K562 (cell line): ENCODE data around the gene RCC1. TPM values are rescaled to one million over a fixed set of nuclear protein-coding genes. Genes with fewer than 3 reads are reported as not detected.
"Not testable (repeated sequence)": the region's sequence is repeated elsewhere in the genome, so short reads cannot be mapped to it uniquely, and the experiment has no call there.

Source experiments
- ATAC-seq: fragments of 200-7000 bp; cut with Tn5 transposase; 3 replicates; pipeline ENCODE4 v1.9.1; 2020; ENCODE audit warnings: moderate library complexity
- BruUV-seq: library from RNA; stranded (reverse); fragments of 400-500 nt; replicated peaks from 2 replicates; lab custom pipeline; 2021; lab: Mats Ljungman, UMichigan
- CTCF ChIA-PET: fragments of 300-600 bp; formaldehyde crosslinking; extraction: SDS; loops from one replicate; lab custom pipeline; 2021; ENCODE audit warnings: low intra/inter-chr PET ratio; lab: Yijun Ruan, JAX
- POLR2A ChIA-PET: fragments of 300-600, 350-650 bp; sonication (Branson Sonifier 250); formaldehyde crosslinking; extraction: SDS; loops from one replicate; lab custom pipeline; 2021; ENCODE audit warnings: antibody characterized with exemption, inconsistent platforms; lab: Yijun Ruan, JAX
- DNase-seq, 4 experiments: peaks; one replicate each; pipeline versions ENCODE4 v3.0.0 to v3.0.0-alpha.2; 2011 to 2018; ENCODE audit warnings: low spot score in 3 of 4, mixed read lengths in 3 of 4; ENCODE audit errors: extremely low read depth in 1 of 4
- FAIRE-seq: peaks from 2 replicates; lab custom pipeline; 2011; peaks lifted over from hg19 to GRCh38; lab: Jason Lieb, UNC
- H2AFZ ChIP-seq: 2 replicates; pipeline ENCODE4 v1.6.0; 2011; ENCODE audit warnings: low read depth, low read length, control low read depth, inconsistent platforms
- H3K27ac ChIP-seq: fragments of 200-600 bp; 3 replicates; pipeline ENCODE4 v1.8.0; 2011; ENCODE audit warnings: low read depth, mild to moderate bottlenecking, control low read depth, inconsistent platforms, low read length, moderate library complexity, mixed read lengths; ENCODE audit errors: extremely low read depth
- H3K27me3 ChIP-seq, 2 experiments: fragments of 300-600 bp in 1 of 2; 2 replicates in 1 of 2; 3 replicates in 1 of 2; pipeline versions ENCODE4 v1.6.0 to v1.8.0; 2011; ENCODE audit warnings: inconsistent platforms in 2 of 2, low read length in 2 of 2, mild to moderate bottlenecking in 1 of 2, mixed read lengths in 1 of 2, moderate library complexity in 1 of 2; ENCODE audit not compliant: control insufficient read depth in 2 of 2, insufficient read depth in 2 of 2
- H3K36me3 ChIP-seq: fragments of 300-600 bp; 3 replicates; pipeline ENCODE4 v1.8.0; 2011; ENCODE audit warnings: mild to moderate bottlenecking, low read length, inconsistent platforms; ENCODE audit not compliant: control insufficient read depth, insufficient read depth
- H3K4me1 ChIP-seq, 2 experiments: fragments of 200-600 bp in 1 of 2; replicated peaks in 1 of 2; 2 replicates in 1 of 2; 3 replicates in 1 of 2; pipeline versions ENCODE4 v1.5.1 to v1.8.0; 2011; ENCODE audit warnings: inconsistent platforms in 2 of 2, low read length in 2 of 2, mild to moderate bottlenecking in 1 of 2, mixed read lengths in 1 of 2, moderate library complexity in 1 of 2; ENCODE audit not compliant: control insufficient read depth in 2 of 2, insufficient read depth in 2 of 2
- H3K4me2 ChIP-seq: 2 replicates; pipeline ENCODE4 v1.6.1; 2011; ENCODE audit warnings: low read length, control low read depth, inconsistent platforms, mixed read lengths; ENCODE audit not compliant: insufficient read depth
- H3K4me3 ChIP-seq: fragments of 200-600 bp; sonication (generic), shearing (Covaris generic); 2 replicates; pipeline ENCODE4 v1.5.1; 2016; ENCODE audit warnings: control low read depth, inconsistent platforms
- H3K79me2 ChIP-seq: fragments of 200-600 bp; 3 replicates; pipeline ENCODE4 v1.8.0; 2011; ENCODE audit warnings: low read length, inconsistent platforms; ENCODE audit not compliant: control insufficient read depth, insufficient read depth
- H3K9ac ChIP-seq, 2 experiments: 2 replicates each; pipeline versions ENCODE4 v1.6.0 to v1.6.1; 2011; ENCODE audit warnings: low read depth in 2 of 2, low read length in 2 of 2, control low read depth in 1 of 2, inconsistent platforms in 1 of 2, mild to moderate bottlenecking in 1 of 2, mixed read lengths in 1 of 2; ENCODE audit not compliant: insufficient read depth in 1 of 2
- H3K9me1 ChIP-seq: one replicate; pipeline ENCODE4 v1.6.0; 2011; ENCODE audit warnings: inconsistent platforms, mild to moderate bottlenecking, low read length, moderate library complexity; ENCODE audit not compliant: control insufficient read depth, insufficient read depth
- H3K9me3 ChIP-seq: replicated peaks from 2 replicates; pipeline ENCODE4 v1.5.1; 2011; ENCODE audit warnings: low read depth, low read length, inconsistent platforms; ENCODE audit not compliant: control insufficient read depth, insufficient read depth
- H4K20me1 ChIP-seq: replicated peaks from 2 replicates; pipeline ENCODE4 v1.6.1; 2011; ENCODE audit warnings: low read length, inconsistent platforms, mixed read lengths; ENCODE audit not compliant: control insufficient read depth, insufficient read depth
- CHCHD3 ChIP-seq: fragments of 250-450 bp; sonication (Bioruptor Pico); IDR thresholded peaks from 2 replicates; pipeline ENCODE4 v2.1.2; 2022; ENCODE audit warnings: mild to moderate bottlenecking
- MLX ChIP-seq, 2 experiments: fragments of 450-650 bp in 1 of 2; sonication (generic) in 1 of 2; formaldehyde crosslinking; conservative IDR thresholded peaks; 2 replicates each; pipeline versions ENCODE4 v1.4.0 to v1.8.1; 2020 to 2022; ENCODE audit warnings: mild to moderate bottlenecking in 1 of 2, missing genetic modification reagents in 1 of 2
- NFIC ChIP-seq: fragments of 450-650 bp; IDR thresholded peaks from 2 replicates; pipeline ENCODE4 v1.6.1; 2017; ENCODE audit warnings: mild to moderate bottlenecking, inconsistent platforms
- PML ChIP-seq: IDR thresholded peaks from 2 replicates; pipeline ENCODE4 v1.6.1; 2012; ENCODE audit warnings: low read length, inconsistent platforms
- POLR2A ChIP-seq: fragments of 450-650 bp; conservative IDR thresholded peaks from 2 replicates; pipeline ENCODE4 v1.6.1; 2016
- POLR2AphosphoS2 ChIP-seq: IDR thresholded peaks from 2 replicates; pipeline ENCODE4 v1.6.1; 2012; ENCODE audit warnings: low read length, improper control_type of control experiment
- POLR2AphosphoS5 ChIP-seq: IDR thresholded peaks from 2 replicates; pipeline ENCODE4 v1.6.1; 2011; ENCODE audit warnings: mild to moderate bottlenecking, low read depth, low read length, moderate library complexity; ENCODE audit not compliant: control insufficient read depth, insufficient read depth
- POLR2B ChIP-seq: fragments of 450-650 bp; IDR thresholded peaks from 2 replicates; pipeline ENCODE4 v1.6.1; 2018; ENCODE audit warnings: low read depth; ENCODE audit not compliant: partially characterized antibody
- POLR2G ChIP-seq: fragments of 200-400 bp; formaldehyde crosslinking; IDR thresholded peaks from 2 replicates; pipeline ENCODE4 v1.6.1; 2017; ENCODE audit warnings: low read depth, mild to moderate bottlenecking, antibody characterized with exemption, low read length, moderate library complexity
- RBFOX2 ChIP-seq: fragments of 200-400 bp; formaldehyde crosslinking; IDR thresholded peaks from 2 replicates; pipeline ENCODE4 v1.6.1; 2017; ENCODE audit warnings: low read depth, mild to moderate bottlenecking, low read length, moderate library complexity
- TRIM24 ChIP-seq, 2 experiments: fragments of 450-650 bp; IDR thresholded peaks; 2 replicates each; pipeline ENCODE4 v1.6.1; 2016
- ZC3H8 ChIP-seq: fragments of 450-650 bp; IDR thresholded peaks from 2 replicates; pipeline ENCODE4 v1.6.1; 2017
- ZNF316 ChIP-seq: fragments of 450-650 bp; IDR thresholded peaks from 2 replicates; pipeline ENCODE4 v1.6.1; 2016
- ZNF77 ChIP-seq: fragments of 250-450 bp; sonication (Bioruptor Pico); IDR thresholded peaks from 2 replicates; pipeline ENCODE4 v1.5.0; 2020
- ZSCAN29 ChIP-seq: fragments of 450-650 bp; IDR thresholded peaks from 2 replicates; pipeline ENCODE4 v1.6.1; 2017
- WGBS: fragments of 100-300 bp; shearing (Covaris generic); methylation state at CpG from one replicate; pipeline ENCODE4 v1.1.6; 2016; ENCODE audit warnings: low coverage, mixed read lengths; ENCODE audit not compliant: insufficient coverage; ENCODE audit errors: missing lambda C conversion rate; 5-methylcytosine and 5-hydroxymethylcytosine counted together
- in situ Hi-C: fragments of 300-500 bp; cut with MboI; formaldehyde crosslinking; loops from 4 replicates; pipeline ENCODE4 v1.15.0; 2018; ENCODE audit warnings: inconsistent platforms, mixed read lengths
- intact Hi-C: fragments of 100-400 bp; cut with micrococcal nuclease; formaldehyde crosslinking; loops from 2 replicates; pipeline ENCODE4 v1.14.2; 2022
- polyA plus RNA-seq, 8 experiments: library from polyadenylated mRNA; depleted of rRNA in 4 of 8; stranded (reverse) in 5 of 8; unstranded in 3 of 8; fragments of >200 nt; fragmentation: Nextera tagmentation in 2 of 8; fragmentation: Illumina TruSeq in 1 of 8; extraction: Ambion mirVana in 2 of 8; extraction: Trizol in 1 of 8; gene quantifications; 2 replicates each; pipeline versions ENCODE4 v1.2.1 to v1.2.3, GENCODE V29; 2011 to 2014; ENCODE audit warnings: inconsistent platforms in 1 of 8, missing spikeins in 1 of 8
- total RNA-seq, 7 experiments: library from RNA; depleted of rRNA in 6 of 7; stranded (reverse); fragments of >200 nt in 6 of 7; fragmentation: Illumina TruSeq in 2 of 7; extraction: Trizol in 2 of 7; gene quantifications; 2 replicates each; pipeline versions ENCODE4 v1.2.1 to v1.2.3, GENCODE V29; 2011 to 2021; ENCODE audit warnings: low replicate concordance in 1 of 7
- TF ChIP-seq, protein P1 (sequence below): fragments of 450-650 bp; IDR thresholded peaks from 2 replicates; pipeline ENCODE4 v1.6.1; 2016; ENCODE audit warnings: antibody characterized with exemption
- TF ChIP-seq, protein P2 (sequence below): fragments of 450-650 bp; IDR thresholded peaks from 2 replicates; pipeline ENCODE4 v1.6.1; 2016; ENCODE audit warnings: borderline replicate concordance

RCC1 gene
- total and polyA plus RNA-seq, 9 of the 15 experiments (the other 6 are each of a cell fraction or from before 2014, with no cell fraction given), result 16.4 to 202 (median 107) TPM

DNA sequence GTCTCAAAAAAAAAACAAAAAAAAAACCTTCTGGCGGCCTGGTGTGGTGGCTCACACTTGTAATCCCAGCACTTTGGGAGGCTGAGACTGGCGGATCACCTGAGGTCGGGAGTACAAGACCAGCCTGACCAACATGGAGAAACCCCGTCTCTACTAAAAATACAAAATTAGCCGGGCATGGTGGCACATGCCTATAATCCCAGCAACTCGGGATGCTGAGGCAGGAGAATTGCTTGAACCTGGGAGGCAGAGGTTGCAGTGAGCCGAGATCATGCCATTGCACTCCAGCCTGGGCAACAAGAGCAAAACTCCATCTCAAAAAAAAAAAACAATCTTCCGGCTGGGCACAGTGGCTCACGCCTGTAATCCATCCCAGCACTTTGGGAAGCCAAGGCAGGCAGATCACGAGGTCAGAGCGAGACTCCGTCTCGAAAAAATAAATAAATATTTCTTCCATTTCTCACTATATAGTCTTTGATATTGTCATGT lies 8.6 kb downstream of the RCC1 start:
- DNase-seq, result peak in 1 of 4 experiments; percentile 60
- H3K27ac ChIP-seq, intact Hi-C loops, ATAC-seq, H2AFZ ChIP-seq, H3K9ac ChIP-seq, BruUV-seq, H3K27me3 ChIP-seq, FAIRE-seq, H3K9me3 ChIP-seq, H3K4me3 ChIP-seq, H3K4me2 ChIP-seq, H3K9me1 ChIP-seq: not testable (repeated sequence)
- Histone ChIP-seq H4K20me1 (peaks cover 42% of the 10 kb centered on the region), H3K4me1 (peaks cover 24 to 35% of the 10 kb centered on the region in 2 experiments; a peak in 4 of 5 replicates), H3K79me2 (peaks cover 39% of the 10 kb centered on the region), H3K36me3 (peaks cover 39% of the 10 kb centered on the region)
- ChIA-PET POLR2A (interaction anchor here (0.6 to 13.0 kb wide), 6 partner anchors 9 to 134 kb away, joined by 3 to 201 read pairs (median 4); partner anchors contain the start of genes RNU11 and TAF12), CTCF (interaction anchor here (1.1 kb wide), 1 partner anchor 88 kb away, joined by 3 read pairs; no protein-coding TSS in a partner anchor)
- WGBS, result 47% methylated on average over 13 of the region's 13 CpGs
- in situ Hi-C loops, result loop anchor here (5.0 kb wide), 1 partner anchor 353 kb away; no protein-coding TSS in a partner anchor
- TF ChIP-seq CHCHD3 (CRISPR knock-in tag) (0 out of 2 replicates have a peak, but pooled peaks have one; percentile 51), ZNF316 (0 out of 2 replicates have a peak, but pooled peaks have one; percentile 7), MLX (CRISPR knock-in tag; conservative IDR thresholded peaks at IDR 0.05) (0 out of 4 replicates have a peak, but pooled peaks of 1 of the 2 experiments have one; percentile 14), POLR2AphosphoS2 (0 out of 2 replicates have a peak, but pooled peaks have one; percentile 3), ZNF77 (CRISPR knock-in tag) (0 out of 2 replicates have a peak, but pooled peaks have one; percentile 9), POLR2AphosphoS5 (0 out of 2 replicates have a peak, but pooled peaks have one; percentile 2), NFIC (0 out of 2 replicates have a peak, but pooled peaks have one; percentile 0), RBFOX2 (peak; percentile 59), PML (peak; percentile 20; the same call in 1 of the 2 replicates), POLR2G (peak; percentile 50), POLR2A (peak; percentile 90), POLR2B (peak; percentile 69), TRIM24 (IDR thresholded peaks at IDR 0.05) (0 out of 4 replicates have a peak, but pooled peaks of 1 of the 2 experiments have one; percentile 2), ZSCAN29 (peak; percentile 21; the same call in 1 of the 2 replicates), ZC3H8 (peak; percentile 52; the same call in 1 of the 2 replicates)
- TF ChIP-seq, protein P1, sequence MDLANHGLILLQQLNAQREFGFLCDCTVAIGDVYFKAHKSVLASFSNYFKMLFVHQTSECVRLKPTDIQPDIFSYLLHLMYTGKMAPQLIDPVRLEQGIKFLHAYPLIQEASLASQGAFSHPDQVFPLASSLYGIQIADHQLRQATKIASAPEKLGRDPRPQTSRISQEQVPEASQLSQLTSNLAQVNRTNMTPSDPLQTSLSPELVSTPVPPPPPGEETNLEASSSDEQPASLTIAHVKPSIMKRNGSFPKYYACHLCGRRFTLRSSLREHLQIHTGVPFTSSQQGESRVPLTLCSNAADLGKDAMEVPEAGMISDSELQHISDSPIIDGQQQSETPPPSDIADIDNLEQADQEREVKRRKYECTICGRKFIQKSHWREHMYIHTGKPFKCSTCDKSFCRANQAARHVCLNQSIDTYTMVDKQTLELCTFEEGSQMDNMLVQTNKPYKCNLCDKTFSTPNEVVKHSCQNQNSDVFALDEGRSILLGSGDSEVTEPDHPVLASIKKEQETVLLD, result peak; percentile 70
- TF ChIP-seq, protein P2, sequence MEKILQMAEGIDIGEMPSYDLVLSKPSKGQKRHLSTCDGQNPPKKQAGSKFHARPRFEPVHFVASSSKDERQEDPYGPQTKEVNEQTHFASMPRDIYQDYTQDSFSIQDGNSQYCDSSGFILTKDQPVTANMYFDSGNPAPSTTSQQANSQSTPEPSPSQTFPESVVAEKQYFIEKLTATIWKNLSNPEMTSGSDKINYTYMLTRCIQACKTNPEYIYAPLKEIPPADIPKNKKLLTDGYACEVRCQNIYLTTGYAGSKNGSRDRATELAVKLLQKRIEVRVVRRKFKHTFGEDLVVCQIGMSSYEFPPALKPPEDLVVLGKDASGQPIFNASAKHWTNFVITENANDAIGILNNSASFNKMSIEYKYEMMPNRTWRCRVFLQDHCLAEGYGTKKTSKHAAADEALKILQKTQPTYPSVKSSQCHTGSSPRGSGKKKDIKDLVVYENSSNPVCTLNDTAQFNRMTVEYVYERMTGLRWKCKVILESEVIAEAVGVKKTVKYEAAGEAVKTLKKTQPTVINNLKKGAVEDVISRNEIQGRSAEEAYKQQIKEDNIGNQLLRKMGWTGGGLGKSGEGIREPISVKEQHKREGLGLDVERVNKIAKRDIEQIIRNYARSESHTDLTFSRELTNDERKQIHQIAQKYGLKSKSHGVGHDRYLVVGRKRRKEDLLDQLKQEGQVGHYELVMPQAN, result 0 out of 2 replicates have a peak, but pooled peaks have one; percentile 17
